Lung (tissue), 12 donors: Measurements from ENCODE around the gene HDAC4. TPM values are rescaled to one million over a fixed set of nuclear protein-coding genes. Genes with fewer than 3 reads are reported as not detected.

ENCODE experiments used
- ATAC-seq: fragments of 200-7000 bp; cut with Tn5 transposase; one replicate; pipeline ENCODE4 v1.9.1; 2020; ENCODE audit warnings: moderate number of reproducible peaks; ENCODE audit not compliant: insufficient read depth, low FRiP score
- DNase-seq, 3 donors: peaks; one replicate each; pipeline ENCODE4 v3.0.0-alpha.2; 2013 to 2017
- H3K27ac ChIP-seq, 2 donors: one replicate each; pipeline ENCODE4 v1.5.1; 2013; ENCODE audit warnings: mild to moderate bottlenecking in 2 of 2, moderate library complexity in 2 of 2, control low read depth in 1 of 2, inconsistent platforms in 1 of 2, low read depth in 1 of 2, low read length in 1 of 2
- H3K27me3 ChIP-seq, 3 donors: one replicate each; pipeline ENCODE4 v1.5.1; 2013; ENCODE audit warnings: low read length in 2 of 3; ENCODE audit not compliant: control insufficient read depth in 3 of 3, insufficient read depth in 3 of 3
- H3K36me3 ChIP-seq, 4 donors: one replicate each; pipeline ENCODE4 v1.5.1; 2013; ENCODE audit warnings: low read length in 4 of 4, mild to moderate bottlenecking in 1 of 4, moderate library complexity in 1 of 4; ENCODE audit not compliant: control insufficient read depth in 4 of 4, insufficient read depth in 4 of 4
- H3K4me1 ChIP-seq, 5 donors: one replicate each; pipeline ENCODE4 v1.5.1; 2013; ENCODE audit warnings: low read length in 5 of 5, mild to moderate bottlenecking in 2 of 5, moderate library complexity in 1 of 5; ENCODE audit not compliant: control insufficient read depth in 5 of 5, insufficient read depth in 5 of 5
- H3K4me3 ChIP-seq: one replicate; pipeline ENCODE4 v1.5.1; 2013; ENCODE audit warnings: mild to moderate bottlenecking, control low read depth, moderate library complexity
- H3K9ac ChIP-seq, 2 donors: one replicate each; pipeline ENCODE4 v1.5.1; 2013; ENCODE audit warnings: low read length in 2 of 2, control low read depth in 1 of 2; ENCODE audit not compliant: insufficient read depth in 1 of 2
- H3K9me3 ChIP-seq, 4 donors: one replicate each; pipeline ENCODE4 v1.5.1; 2013; ENCODE audit warnings: low read length in 3 of 4, mild to moderate bottlenecking in 1 of 4, moderate library complexity in 1 of 4; ENCODE audit not compliant: control insufficient read depth in 4 of 4, insufficient read depth in 3 of 4
- CTCF ChIP-seq: IDR thresholded peaks from 2 replicates; pipeline ENCODE4 v1.5.1; 2012; ENCODE audit warnings: mild to moderate bottlenecking; ENCODE audit errors: control extremely low read depth, extremely low read depth
- WGBS, 2 donors: extraction: QIAGEN DNeasy Blood & Tissue Kit; methylation state at CpG; one replicate each; pipeline ENCODE4 v1.1.7; 2013; 5-methylcytosine and 5-hydroxymethylcytosine counted together
- polyA plus RNA-seq, 2 donors: library from polyadenylated mRNA; stranded (reverse); fragments of 200-250 nt; gene quantifications; one replicate each; pipeline ENCODE4 v1.2.1, GENCODE V29; 2013
- total RNA-seq, 2 donors: library from RNA; depleted of rRNA in 1 of 2; stranded (reverse); fragments of >200 nt in 1 of 2; gene quantifications; one replicate each; pipeline ENCODE4 v1.2.1, GENCODE V29; 2014 to 2021
- donor health status: control.
- donor health status: control.
- donor health status: Bipolar disorder and iron deficiency.
- donor health status: healthy.
- donor health status: DM: yes; HTN: yes; CAD: no.

Gene HDAC4
- total and polyA plus RNA-seq, 4 donors: 6.9 to 47.7 (median 20.7) TPM

- no peak for TF ChIP-seq CTCF
- Histone ChIP-seq H3K36me3 (peaks cover 0 to 2% (median 0%) of the 10 kb centered on the region in 4 donors), H3K9me3 (no peaks in the 10 kb centered on the region), H3K4me3 (no peak overlapping the region), H3K4me1 (peaks cover 0 to 11% (median 0%) of the 10 kb centered on the region in 5 donors), H3K27me3 (no peaks in the 10 kb centered on the region), H3K27ac (no peak overlapping the region), H3K9ac (no peak overlapping the region)
- 97 to 98% methylated on average over 9 of the region's 9 CpGs for WGBS, 2 donors
- ATAC-seq (no peak), DNase-seq (no peak)
These were observed 30.4 kb downstream of the HDAC4 start for GRCh38 chr2:239370403-239370802.

- H3K27ac ChIP-seq: no peak overlapping the region
- 56 to 70% methylated on average over 20 of the region's 20 CpGs for WGBS, 2 donors
- H3K9ac ChIP-seq: no peak overlapping the region
- no peaks in the 10 kb centered on the region for H3K27me3 ChIP-seq
- H3K9me3 ChIP-seq: no peaks in the 10 kb centered on the region
- peaks cover 0 to 11% (median 0%) of the 10 kb centered on the region in 5 donors for H3K4me1 ChIP-seq
- H3K36me3 ChIP-seq: no peaks in the 10 kb centered on the region
- DNase-seq (no peak), ATAC-seq (peak; percentile 41)
- no peak for TF ChIP-seq CTCF
- H3K4me3 ChIP-seq: no peak overlapping the region
These were observed 31.1 kb downstream of the HDAC4 start for GRCh38 chr2:239369631-239370161.

GRCh38 chr2:239368906-239369552 lies 31.8 kb downstream of the HDAC4 start:
- Histone ChIP-seq H3K9me3 (no peaks in the 10 kb centered on the region), H3K27me3 (no peaks in the 10 kb centered on the region), H3K4me3 (no peak overlapping the region), H3K36me3 (no peaks in the 10 kb centered on the region), H3K4me1 (peaks cover 0 to 11% (median 0%) of the 10 kb centered on the region in 5 donors), H3K27ac (no peak overlapping the region), H3K9ac (no peak overlapping the region)
- TF ChIP-seq CTCF: no peak
- DNase-seq (peak in 2 of 3 donors; percentile 27 to 46), ATAC-seq (no peak)
- 78 to 83% methylated on average over 20 of the region's 20 CpGs for WGBS, 2 donors
